HCT116 (cell line): ENCODE results near the gene ANKRD61.

Source experiments
- EGR1 ChIP-seq: IDR thresholded peaks from 2 replicates; pipeline ENCODE4 v1.6.1; 2012; ENCODE audit warnings: low read depth
- EZH2 ChIP-seq: fragments of 200-600 bp; sonication (generic); IDR thresholded peaks from 2 replicates; pipeline ENCODE4 v1.6.1; 2017; ENCODE audit warnings: antibody characterized with exemption, mixed run types
- EZH2phosphoT487 ChIP-seq: fragments of 200-600 bp; IDR thresholded peaks from 2 replicates; pipeline ENCODE4 v1.6.1; 2018; ENCODE audit warnings: antibody characterized with exemption, borderline replicate concordance
- JUND ChIP-seq: IDR thresholded peaks from 2 replicates; pipeline ENCODE4 v1.6.1; 2012
- POLR2A ChIP-seq: IDR thresholded peaks from 2 replicates; pipeline ENCODE4 v1.7.0; 2011; ENCODE audit warnings: borderline replicate concordance; ENCODE audit not compliant: insufficient read depth, insufficient read length; ENCODE audit errors: extremely low read depth
- POLR2AphosphoS5 ChIP-seq: IDR thresholded peaks from 2 replicates; pipeline ENCODE4 v1.6.1; 2011; ENCODE audit warnings: mild to moderate bottlenecking, low read depth, low read length, moderate library complexity
- YY1 ChIP-seq: IDR thresholded peaks from 2 replicates; pipeline ENCODE4 v1.6.1; 2011; ENCODE audit warnings: low read length, low read depth, moderate library complexity, mild to moderate bottlenecking; ENCODE audit not compliant: insufficient replicate concordance; ENCODE audit errors: extremely low read depth
- ZNF274 ChIP-seq: fragments of 200-500 bp; sonication (Bioruptor generic); IDR thresholded peaks from 2 replicates; pipeline ENCODE4 v1.6.1; 2014; ENCODE audit warnings: mild to moderate bottlenecking, low read depth, low read length, inconsistent platforms
- TF ChIP-seq, protein P1 (sequence below), 3 experiments: fragments of 200-600 bp in 1 of 3; sonication (generic) in 1 of 3; IDR thresholded peaks in 2 of 3; conservative IDR thresholded peaks in 1 of 3; 2 replicates each; pipeline ENCODE4 v1.5.1; 2012 to 2017; ENCODE audit warnings: low read depth in 2 of 3, low read length in 2 of 3, antibody characterized with exemption in 1 of 3, borderline replicate concordance in 1 of 3, control low read depth in 1 of 3, mild to moderate bottlenecking in 1 of 3, mixed read lengths in 1 of 3, mixed run types in 1 of 3, moderate library complexity in 1 of 3; ENCODE audit not compliant: insufficient read depth in 1 of 3
- TF ChIP-seq, protein P2 (sequence below): IDR thresholded peaks from 2 replicates; pipeline ENCODE4 v1.6.1; 2012
- TF ChIP-seq, protein P3 (sequence below): IDR thresholded peaks from 2 replicates; pipeline ENCODE4 v1.6.1; 2011; ENCODE audit warnings: mild to moderate bottlenecking, low read length, moderate library complexity; ENCODE audit not compliant: insufficient replicate concordance; ENCODE audit errors: extremely low read depth
- TF ChIP-seq, protein P4 (sequence below): IDR thresholded peaks from 2 replicates; pipeline ENCODE4 v1.6.1; 2012; ENCODE audit warnings: low read depth

DNA sequence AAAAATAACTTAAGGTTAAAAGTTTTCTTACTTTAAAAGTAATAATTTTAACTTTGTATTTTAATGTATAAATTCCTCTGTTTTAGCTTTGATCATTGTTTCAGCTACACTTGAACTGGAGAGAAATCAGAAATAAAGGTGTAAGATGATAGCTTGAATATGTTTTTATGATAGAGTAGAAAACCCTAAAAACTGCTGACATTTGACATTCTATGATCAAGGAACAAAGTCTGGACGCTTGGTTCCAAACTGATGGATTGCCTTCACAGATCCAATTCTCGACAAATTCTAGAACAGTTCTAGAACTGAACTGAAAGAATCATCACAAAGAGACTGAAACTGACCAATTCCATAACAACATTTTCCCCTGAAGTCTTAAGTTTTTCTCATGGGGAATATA is at the start of gene ANKRD61:
- TF ChIP-seq, protein P1, sequence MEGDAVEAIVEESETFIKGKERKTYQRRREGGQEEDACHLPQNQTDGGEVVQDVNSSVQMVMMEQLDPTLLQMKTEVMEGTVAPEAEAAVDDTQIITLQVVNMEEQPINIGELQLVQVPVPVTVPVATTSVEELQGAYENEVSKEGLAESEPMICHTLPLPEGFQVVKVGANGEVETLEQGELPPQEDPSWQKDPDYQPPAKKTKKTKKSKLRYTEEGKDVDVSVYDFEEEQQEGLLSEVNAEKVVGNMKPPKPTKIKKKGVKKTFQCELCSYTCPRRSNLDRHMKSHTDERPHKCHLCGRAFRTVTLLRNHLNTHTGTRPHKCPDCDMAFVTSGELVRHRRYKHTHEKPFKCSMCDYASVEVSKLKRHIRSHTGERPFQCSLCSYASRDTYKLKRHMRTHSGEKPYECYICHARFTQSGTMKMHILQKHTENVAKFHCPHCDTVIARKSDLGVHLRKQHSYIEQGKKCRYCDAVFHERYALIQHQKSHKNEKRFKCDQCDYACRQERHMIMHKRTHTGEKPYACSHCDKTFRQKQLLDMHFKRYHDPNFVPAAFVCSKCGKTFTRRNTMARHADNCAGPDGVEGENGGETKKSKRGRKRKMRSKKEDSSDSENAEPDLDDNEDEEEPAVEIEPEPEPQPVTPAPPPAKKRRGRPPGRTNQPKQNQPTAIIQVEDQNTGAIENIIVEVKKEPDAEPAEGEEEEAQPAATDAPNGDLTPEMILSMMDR (IDR thresholded peaks at IDR 0.05 in 2 of 3, conservative IDR thresholded peaks at IDR 0.05 in 1 of 3; ENCODE audit: borderline replicate concordance in 1 of 3, insufficient read depth in 1 of 3, low read depth in 2 of 3, low read length in 2 of 3): no peak
- TF ChIP-seq, protein P2, sequence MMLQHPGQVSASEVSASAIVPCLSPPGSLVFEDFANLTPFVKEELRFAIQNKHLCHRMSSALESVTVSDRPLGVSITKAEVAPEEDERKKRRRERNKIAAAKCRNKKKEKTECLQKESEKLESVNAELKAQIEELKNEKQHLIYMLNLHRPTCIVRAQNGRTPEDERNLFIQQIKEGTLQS: no peak
- no peak for TF ChIP-seq EZH2
- TF ChIP-seq, protein P3, sequence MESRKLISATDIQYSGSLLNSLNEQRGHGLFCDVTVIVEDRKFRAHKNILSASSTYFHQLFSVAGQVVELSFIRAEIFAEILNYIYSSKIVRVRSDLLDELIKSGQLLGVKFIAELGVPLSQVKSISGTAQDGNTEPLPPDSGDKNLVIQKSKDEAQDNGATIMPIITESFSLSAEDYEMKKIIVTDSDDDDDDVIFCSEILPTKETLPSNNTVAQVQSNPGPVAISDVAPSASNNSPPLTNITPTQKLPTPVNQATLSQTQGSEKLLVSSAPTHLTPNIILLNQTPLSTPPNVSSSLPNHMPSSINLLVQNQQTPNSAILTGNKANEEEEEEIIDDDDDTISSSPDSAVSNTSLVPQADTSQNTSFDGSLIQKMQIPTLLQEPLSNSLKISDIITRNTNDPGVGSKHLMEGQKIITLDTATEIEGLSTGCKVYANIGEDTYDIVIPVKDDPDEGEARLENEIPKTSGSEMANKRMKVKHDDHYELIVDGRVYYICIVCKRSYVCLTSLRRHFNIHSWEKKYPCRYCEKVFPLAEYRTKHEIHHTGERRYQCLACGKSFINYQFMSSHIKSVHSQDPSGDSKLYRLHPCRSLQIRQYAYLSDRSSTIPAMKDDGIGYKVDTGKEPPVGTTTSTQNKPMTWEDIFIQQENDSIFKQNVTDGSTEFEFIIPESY: no peak
- no peak for TF ChIP-seq YY1
- no peak for TF ChIP-seq POLR2A
- no peak for TF ChIP-seq EZH2phosphoT487
- no peak for TF ChIP-seq EGR1
- TF ChIP-seq ZNF274: no peak
- TF ChIP-seq JUND: no peak
- TF ChIP-seq, protein P4, sequence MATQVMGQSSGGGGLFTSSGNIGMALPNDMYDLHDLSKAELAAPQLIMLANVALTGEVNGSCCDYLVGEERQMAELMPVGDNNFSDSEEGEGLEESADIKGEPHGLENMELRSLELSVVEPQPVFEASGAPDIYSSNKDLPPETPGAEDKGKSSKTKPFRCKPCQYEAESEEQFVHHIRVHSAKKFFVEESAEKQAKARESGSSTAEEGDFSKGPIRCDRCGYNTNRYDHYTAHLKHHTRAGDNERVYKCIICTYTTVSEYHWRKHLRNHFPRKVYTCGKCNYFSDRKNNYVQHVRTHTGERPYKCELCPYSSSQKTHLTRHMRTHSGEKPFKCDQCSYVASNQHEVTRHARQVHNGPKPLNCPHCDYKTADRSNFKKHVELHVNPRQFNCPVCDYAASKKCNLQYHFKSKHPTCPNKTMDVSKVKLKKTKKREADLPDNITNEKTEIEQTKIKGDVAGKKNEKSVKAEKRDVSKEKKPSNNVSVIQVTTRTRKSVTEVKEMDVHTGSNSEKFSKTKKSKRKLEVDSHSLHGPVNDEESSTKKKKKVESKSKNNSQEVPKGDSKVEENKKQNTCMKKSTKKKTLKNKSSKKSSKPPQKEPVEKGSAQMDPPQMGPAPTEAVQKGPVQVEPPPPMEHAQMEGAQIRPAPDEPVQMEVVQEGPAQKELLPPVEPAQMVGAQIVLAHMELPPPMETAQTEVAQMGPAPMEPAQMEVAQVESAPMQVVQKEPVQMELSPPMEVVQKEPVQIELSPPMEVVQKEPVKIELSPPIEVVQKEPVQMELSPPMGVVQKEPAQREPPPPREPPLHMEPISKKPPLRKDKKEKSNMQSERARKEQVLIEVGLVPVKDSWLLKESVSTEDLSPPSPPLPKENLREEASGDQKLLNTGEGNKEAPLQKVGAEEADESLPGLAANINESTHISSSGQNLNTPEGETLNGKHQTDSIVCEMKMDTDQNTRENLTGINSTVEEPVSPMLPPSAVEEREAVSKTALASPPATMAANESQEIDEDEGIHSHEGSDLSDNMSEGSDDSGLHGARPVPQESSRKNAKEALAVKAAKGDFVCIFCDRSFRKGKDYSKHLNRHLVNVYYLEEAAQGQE: no peak
- TF ChIP-seq POLR2AphosphoS5: no peak
